Prostate gland (tissue), 2 donors: Measurements from ENCODE around the gene GPRIN3.

Source experiments
- CTCF ChIP-seq, 4 experiments: fragments of 200-600 bp in 2 of 4; fragments of 450-650 bp in 2 of 4; sonication (generic) in 2 of 4; IDR thresholded peaks; 1 replicate in 3 of 4; 2 replicates in 1 of 4; pipeline ENCODE4 v1.5.1; 2016 to 2019; ENCODE audit warnings: antibody characterized with exemption in 4 of 4, mild to moderate bottlenecking in 2 of 4, moderate library complexity in 2 of 4
- POLR2AphosphoS5 ChIP-seq: sonication (generic); formaldehyde crosslinking; IDR thresholded peaks from one replicate; pipeline ENCODE4 v1.6.1; 2017; ENCODE audit warnings: antibody characterized with exemption

GRCh38 chr4:89284020-89284424 lies 23.6 kb downstream of the GPRIN3 start:
- TF ChIP-seq CTCF (IDR thresholded peaks at IDR 0.05) (no peak), POLR2AphosphoS5 (no peak)
